Gastrocnemius medialis (tissue), 4 donors: Measurements from ENCODE around the gene SMURF1. TPM values are rescaled to one million over a fixed set of nuclear protein-coding genes. Genes with fewer than 3 reads are reported as not detected.

Source experiments
- ATAC-seq, 2 donors: fragments of 150-250 bp; one replicate each; pipeline ENCODE4 v1.9.1; 2016
- DNase-seq, 2 donors: peaks; one replicate each; pipeline ENCODE4 v3.0.0-alpha.2; 2019
- H3K27ac ChIP-seq, 4 donors: fragments of 200-600 bp; sonication (generic); 1 replicate in 1 of 4; 2 replicates in 3 of 4; pipeline ENCODE4 v1.5.1; 2016 to 2018; ENCODE audit warnings: mild to moderate bottlenecking in 2 of 4, moderate library complexity in 1 of 4
- H3K27me3 ChIP-seq, 3 donors: fragments of 200-600 bp; sonication (generic) in 2 of 3; 1 replicate in 1 of 3; 2 replicates in 2 of 3; pipeline versions ENCODE4 v1.5.1 to v1.6.0; 2016 to 2019; ENCODE audit warnings: mild to moderate bottlenecking in 1 of 3, moderate library complexity in 1 of 3
- H3K36me3 ChIP-seq, 2 donors: fragments of 200-600 bp; sonication (generic) in 1 of 2; one replicate each; pipeline ENCODE4 v1.5.1; 2017 to 2018
- H3K4me1 ChIP-seq, 2 donors: fragments of 200-600 bp; sonication (generic) in 1 of 2; one replicate each; pipeline ENCODE4 v1.5.1; 2016 to 2017; ENCODE audit warnings: mild to moderate bottlenecking in 2 of 2
- H3K4me3 ChIP-seq, 4 donors: fragments of 200-600 bp; sonication (generic) in 3 of 4; 1 replicate in 1 of 4; 2 replicates in 3 of 4; pipeline ENCODE4 v1.5.1; 2016 to 2019; ENCODE audit warnings: mild to moderate bottlenecking in 2 of 4
- H3K9me3 ChIP-seq, 3 donors: fragments of 200-600 bp; sonication (generic) in 2 of 3; 1 replicate in 1 of 3; 2 replicates in 2 of 3; pipeline ENCODE4 v1.5.1; 2016 to 2019
- POLR2A ChIP-seq, 2 donors: fragments of 450-650 bp; IDR thresholded peaks; one replicate each; pipeline ENCODE4 v1.6.1; 2017; ENCODE audit warnings: antibody characterized with exemption in 2 of 2, mild to moderate bottlenecking in 2 of 2, moderate library complexity in 2 of 2
- in situ Hi-C, 4 donors: fragments of 200-750 bp; cut with MboI; loops; one replicate each; pipeline versions ENCODE4 v1.15.0 to v1.8.0; 2017; ENCODE audit warnings: low sequenced_read_pairs in 4 of 4
- intact Hi-C: fragments of 100-400 bp; cut with DNase I; formaldehyde crosslinking; loops from one replicate; pipeline ENCODE4 v1.15.1; 2023; ENCODE audit warnings: low total_unique reads
- total RNA-seq, 4 donors: library from RNA; depleted of rRNA; stranded (reverse); fragments of >200 nt; gene quantifications; one replicate each; pipeline versions ENCODE4 v1.1.0 to v1.2.3, GENCODE V29; 2016
- TF ChIP-seq, protein P1 (sequence below), 5 experiments: fragments of 450-650 bp in 3 of 5; fragments of 200-600 bp in 2 of 5; sonication (generic) in 2 of 5; IDR thresholded peaks in 4 of 5; conservative IDR thresholded peaks in 1 of 5; 1 replicate in 4 of 5; 2 replicates in 1 of 5; pipeline ENCODE4 v1.5.1; 2016 to 2019; ENCODE audit warnings: antibody characterized with exemption in 5 of 5, mild to moderate bottlenecking in 3 of 5, moderate library complexity in 3 of 5

Gene SMURF1
- total RNA-seq, 4 donors from 2014 or later = 15.4 to 44.8 (median 18.3) TPM

DNA sequence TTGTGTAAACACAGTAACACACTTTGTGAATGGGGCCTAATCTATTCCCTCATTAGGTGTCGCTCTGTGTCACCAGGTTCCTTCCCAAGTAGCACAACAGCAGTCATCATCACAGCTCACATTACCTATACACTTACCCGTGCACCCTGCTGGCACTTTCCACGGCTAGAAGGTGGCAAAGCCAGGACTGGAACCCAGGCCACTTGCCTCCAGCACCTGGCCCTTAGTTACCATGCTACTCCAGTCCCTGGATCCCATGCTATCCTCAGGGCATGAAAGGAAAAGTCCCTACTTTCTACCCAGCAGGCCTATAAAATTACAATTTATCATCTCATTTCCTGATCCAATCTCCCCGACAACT, 18.4 kb downstream of the SMURF1 start:
- intact Hi-C loops (no loop called here), in situ Hi-C loops (loop anchor here in 1 of 4 donors (25.0 kb wide), 1 partner anchor 187 kb away; no protein-coding TSS in a partner anchor)
- H3K27me3 ChIP-seq = no peaks in the 10 kb centered on the region
- H3K27ac ChIP-seq = peak overlapping the region; percentile 19 to 83 (median 63)
- ATAC-seq (no peak), DNase-seq (no peak)
- H3K4me3 ChIP-seq = no peak overlapping the region
- peaks cover 53 to 62% of the 10 kb centered on the region in 2 donors for H3K4me1 ChIP-seq
- H3K9me3 ChIP-seq = no peaks in the 10 kb centered on the region
- H3K36me3 ChIP-seq = no peaks in the 10 kb centered on the region
- no peak for TF ChIP-seq POLR2A (IDR thresholded peaks at IDR 0.05)
- TF ChIP-seq, protein P1, sequence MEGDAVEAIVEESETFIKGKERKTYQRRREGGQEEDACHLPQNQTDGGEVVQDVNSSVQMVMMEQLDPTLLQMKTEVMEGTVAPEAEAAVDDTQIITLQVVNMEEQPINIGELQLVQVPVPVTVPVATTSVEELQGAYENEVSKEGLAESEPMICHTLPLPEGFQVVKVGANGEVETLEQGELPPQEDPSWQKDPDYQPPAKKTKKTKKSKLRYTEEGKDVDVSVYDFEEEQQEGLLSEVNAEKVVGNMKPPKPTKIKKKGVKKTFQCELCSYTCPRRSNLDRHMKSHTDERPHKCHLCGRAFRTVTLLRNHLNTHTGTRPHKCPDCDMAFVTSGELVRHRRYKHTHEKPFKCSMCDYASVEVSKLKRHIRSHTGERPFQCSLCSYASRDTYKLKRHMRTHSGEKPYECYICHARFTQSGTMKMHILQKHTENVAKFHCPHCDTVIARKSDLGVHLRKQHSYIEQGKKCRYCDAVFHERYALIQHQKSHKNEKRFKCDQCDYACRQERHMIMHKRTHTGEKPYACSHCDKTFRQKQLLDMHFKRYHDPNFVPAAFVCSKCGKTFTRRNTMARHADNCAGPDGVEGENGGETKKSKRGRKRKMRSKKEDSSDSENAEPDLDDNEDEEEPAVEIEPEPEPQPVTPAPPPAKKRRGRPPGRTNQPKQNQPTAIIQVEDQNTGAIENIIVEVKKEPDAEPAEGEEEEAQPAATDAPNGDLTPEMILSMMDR (IDR thresholded peaks at IDR 0.05 in 4 of 5, conservative IDR thresholded peaks at IDR 0.05 in 1 of 5) = no peak

DNA sequence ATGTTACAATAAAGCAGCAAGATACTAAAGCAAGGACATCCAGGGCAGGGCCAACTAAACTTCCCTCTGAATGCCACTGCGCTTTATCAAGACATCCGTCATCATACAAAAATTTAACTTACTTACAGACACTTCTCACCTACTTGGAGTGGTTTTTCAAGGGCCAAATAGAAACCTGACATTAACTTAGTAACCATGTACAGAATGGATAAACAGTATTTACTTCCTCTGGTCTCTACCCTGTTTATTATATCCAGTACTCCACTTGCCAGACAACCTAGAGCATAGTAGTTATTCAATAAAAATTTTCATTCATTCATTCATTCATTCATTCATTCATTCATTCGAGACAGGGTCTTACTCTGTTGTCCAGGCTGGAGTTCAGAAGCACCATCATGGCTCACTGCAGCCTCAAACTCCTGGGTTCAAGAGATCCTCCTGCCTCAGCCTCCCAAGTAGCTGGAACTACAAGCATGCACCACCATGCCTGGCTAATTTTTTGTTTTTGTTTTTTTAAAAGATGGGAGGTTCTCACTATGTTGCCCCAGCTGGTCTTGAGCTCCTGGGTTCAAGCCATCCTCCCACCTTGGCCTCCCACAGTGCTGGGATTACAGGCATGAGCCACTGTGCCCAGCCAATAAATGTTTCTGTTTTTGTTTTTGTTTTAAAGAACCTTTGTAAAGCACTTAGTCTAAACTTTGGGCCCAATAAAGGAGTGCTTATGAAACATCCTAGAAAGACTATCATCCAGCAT, 19.0 kb downstream of the SMURF1 start:
- no peak for TF ChIP-seq POLR2A (IDR thresholded peaks at IDR 0.05)
- TF ChIP-seq, protein P1 (IDR thresholded peaks at IDR 0.05 in 4 of 5, conservative IDR thresholded peaks at IDR 0.05 in 1 of 5) = no peak
- H3K36me3 ChIP-seq = no peaks in the 10 kb centered on the region
- H3K4me3 ChIP-seq = no peak overlapping the region
- H3K27ac ChIP-seq = peak overlapping the region; percentile 56 to 83 (median 64)
- H3K9me3 ChIP-seq = no peaks in the 10 kb centered on the region
- in situ Hi-C loops = loop anchor here in 1 of 4 donors (25.0 kb wide), 1 partner anchor 187 kb away; no protein-coding TSS in a partner anchor
- H3K4me1 ChIP-seq = peaks cover 56 to 63% of the 10 kb centered on the region in 2 donors
- intact Hi-C loops = no loop called here
- H3K27me3 ChIP-seq = no peaks in the 10 kb centered on the region
- no peak for DNase-seq
- ATAC-seq = no peak

DNA sequence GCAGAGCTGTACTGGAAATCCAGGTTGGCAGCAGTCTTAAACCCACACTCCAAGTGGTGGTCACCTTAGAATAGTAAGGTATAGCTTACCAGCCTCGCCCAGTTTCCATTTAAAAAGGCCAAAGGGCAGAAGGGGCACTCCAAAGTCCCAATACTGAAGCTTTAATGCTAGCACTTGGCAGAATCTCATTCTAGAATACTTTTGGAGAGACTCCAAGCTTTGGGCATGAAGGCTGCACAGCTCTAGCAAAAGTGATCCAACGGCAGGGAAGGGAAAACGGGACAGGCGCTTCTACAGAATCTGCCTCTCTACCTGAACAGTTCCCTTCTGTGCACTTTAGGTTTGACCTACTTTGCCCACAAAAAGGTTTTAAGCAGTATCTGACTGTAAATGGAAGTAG, 19.7 kb downstream of the SMURF1 start:
- in situ Hi-C loops = no loop called here
- H3K27ac ChIP-seq = peak overlapping the region; percentile 56 to 83 (median 64)

DNA sequence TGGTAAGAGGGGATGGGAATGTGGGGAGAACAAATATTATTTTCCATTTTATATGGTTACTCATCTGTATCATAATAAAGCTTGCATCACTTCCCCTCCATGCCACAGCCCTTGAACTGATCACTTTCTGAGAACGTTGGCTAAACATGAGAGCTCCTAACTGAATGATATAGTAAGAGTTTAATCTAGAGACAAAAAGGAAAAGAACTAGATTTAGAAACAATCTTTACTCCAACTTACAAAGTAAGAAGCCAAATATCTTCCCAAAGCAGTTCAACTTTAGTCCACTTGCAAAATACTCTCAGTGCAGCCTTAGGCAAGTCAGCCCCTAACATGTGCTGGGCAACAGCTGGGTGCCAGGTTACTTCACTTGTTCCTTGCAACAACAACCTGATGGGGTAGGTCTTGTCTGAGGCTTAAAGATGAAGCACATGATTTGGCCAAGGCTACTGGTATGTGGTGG, 20.3 kb downstream of the SMURF1 start:
- Histone ChIP-seq H3K4me1 (peaks cover 61 to 70% of the 10 kb centered on the region in 2 donors), H3K9me3 (no peaks in the 10 kb centered on the region), H3K27me3 (no peaks in the 10 kb centered on the region), H3K27ac (peak overlapping the region; percentile 56 to 83 (median 64)), H3K4me3 (no peak overlapping the region), H3K36me3 (no peaks in the 10 kb centered on the region)
- in situ Hi-C loops = no loop called here
- no peak for TF ChIP-seq POLR2A (IDR thresholded peaks at IDR 0.05)
- TF ChIP-seq, protein P1 (IDR thresholded peaks at IDR 0.05 in 4 of 5, conservative IDR thresholded peaks at IDR 0.05 in 1 of 5) = no peak
- intact Hi-C loops = loop anchor here (1.0 kb wide), 1 partner anchor 56 kb away; no protein-coding TSS in a partner anchor
- peak; percentile 73 to 95 for ATAC-seq
- DNase-seq = peak; percentile 34 to 67

More for the DNA sequence above, 19.7 kb downstream of the SMURF1 start:
- Histone ChIP-seq H3K4me3 (no peak overlapping the region), H3K9me3 (no peaks in the 10 kb centered on the region), H3K27me3 (no peaks in the 10 kb centered on the region), H3K36me3 (no peaks in the 10 kb centered on the region), H3K4me1 (peaks cover 59 to 69% of the 10 kb centered on the region in 2 donors)
- ATAC-seq = no peak
- TF ChIP-seq POLR2A (IDR thresholded peaks at IDR 0.05) = no peak
- TF ChIP-seq, protein P1 (IDR thresholded peaks at IDR 0.05 in 4 of 5, conservative IDR thresholded peaks at IDR 0.05 in 1 of 5) = no peak
- intact Hi-C loops = no loop called here
- DNase-seq = no peak
